HG03066 (cell line): ENCODE measurements around the gene CATSPERD.

Source experiments
- ATAC-seq: cut with Tn5 transposase; IDR thresholded peaks from one replicate; pipeline ENCODE4 v1.9.1; 2021; ENCODE audit warnings: low read depth; ENCODE audit not compliant: unreplicated experiment

The CATSPERD gene

GRCh38 chr19:5719961-5720790, at the start of gene CATSPERD, which contains the start of gene LONP1:
Gene CATSPERD (plus strand): TSS chr19:5720637. CDS start chr19:5720738, 101 bp downstream.
Gene LONP1 (minus strand): TSS chr19:5720146. CDS start chr19:5720132, 14 bp downstream.
- ATAC-seq = peak; percentile 82

GRCh38 chr19:5671600-5671999, 48.8 kb upstream of the CATSPERD start:
- ATAC-seq = no peak

GRCh38 chr19:5672708-5673459, 47.6 kb upstream of the CATSPERD start:
- ATAC-seq = no peak

GRCh38 chr19:5673752-5674151, 46.7 kb upstream of the CATSPERD start:
- no peak for ATAC-seq

GRCh38 chr19:5674714-5675113, 45.7 kb upstream of the CATSPERD start:
- no peak for ATAC-seq

- no peak for ATAC-seq
These were observed 44.2 kb upstream of the CATSPERD start for GRCh38 chr19:5676105-5676771.

- ATAC-seq = no peak
These were observed 43.7 kb upstream of the CATSPERD start for GRCh38 chr19:5676772-5677105.

- no peak for ATAC-seq
These were observed 43.3 kb upstream of the CATSPERD start for GRCh38 chr19:5677136-5677535.

- ATAC-seq = no peak
These were observed 42.9 kb upstream of the CATSPERD start for GRCh38 chr19:5677580-5677979.

GRCh38 chr19:5678071-5678718, 42.2 kb upstream of the CATSPERD start:
- ATAC-seq = no peak

GRCh38 chr19:5679289-5680083, 41.0 kb upstream of the CATSPERD start:
- ATAC-seq = no peak

GRCh38 chr19:5680084-5680436, 40.4 kb upstream of the CATSPERD start:
- no peak for ATAC-seq

- peak; percentile 90 for ATAC-seq
These were observed 39.7 kb upstream of the CATSPERD start, which contains the start of the genes HSD11B1L and MICOS13 for GRCh38 chr19:5680437-5681368. Gene HSD11B1L (plus strand): TSS chr19:5681027. CDS start chr19:5684833, 3,806 bp downstream. Gene MICOS13 (minus strand): TSS chr19:5680516. CDS start chr19:5680486, 30 bp downstream.

- no peak for ATAC-seq
These were observed 38.9 kb upstream of the CATSPERD start for GRCh38 chr19:5681391-5682106.

- no peak for ATAC-seq
These were observed 38.3 kb upstream of the CATSPERD start for GRCh38 chr19:5682107-5682482.

GRCh38 chr19:5683177-5683886, 37.1 kb upstream of the CATSPERD start:
- no peak for ATAC-seq

GRCh38 chr19:5684694-5685430, 35.6 kb upstream of the CATSPERD start:
- no peak for ATAC-seq
